ENCODE results near the gene PEAK3. TPM values are rescaled to one million over a fixed set of nuclear protein-coding genes. Genes with fewer than 3 reads are reported as not detected.

The PEAK3 gene
- total RNA-seq, 1 donor from 2014 or later: 0.87 TPM

DNA sequence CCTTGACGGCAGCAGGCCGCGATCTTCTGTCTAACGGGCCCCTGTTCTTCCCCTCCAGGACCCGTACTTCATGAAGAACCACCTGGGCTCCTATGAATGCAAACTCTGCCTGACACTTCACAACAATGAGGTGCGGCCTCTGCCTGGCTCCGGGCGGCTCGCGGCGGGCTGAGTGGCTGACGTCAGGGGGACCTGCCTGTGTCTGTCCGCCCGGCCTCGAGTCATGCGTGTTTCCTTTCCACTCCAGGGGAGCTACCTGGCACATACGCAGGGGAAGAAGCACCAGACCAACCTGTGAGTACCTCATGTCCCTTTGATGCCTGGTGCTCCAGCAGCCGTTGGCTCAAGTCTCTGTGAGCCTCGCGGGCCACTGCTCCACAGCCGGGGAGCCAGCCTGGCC lies 37.5 kb downstream of the PEAK3 start:
- intact Hi-C loops (cut with micrococcal nuclease): no loop called here
- ATAC-seq (no peak), DNase-seq (no peak)

DNA sequence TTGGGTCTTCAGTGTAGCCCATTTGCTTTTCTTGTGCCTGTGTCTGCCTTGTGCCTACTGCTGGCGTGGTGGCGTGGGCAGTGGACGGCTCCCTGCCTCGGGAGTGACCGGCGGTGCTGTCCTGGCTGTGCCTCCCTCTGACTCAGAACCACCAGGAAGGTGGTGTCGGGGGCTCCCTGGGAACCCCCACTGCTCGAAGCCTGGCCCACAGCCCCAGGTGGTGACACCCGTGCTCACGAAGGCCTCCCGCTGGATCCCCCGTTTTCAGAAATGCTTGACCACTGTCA lies 37.9 kb downstream of the PEAK3 start:
- no peak for ATAC-seq
- intact Hi-C loops (cut with micrococcal nuclease): no loop called here
- no peak for DNase-seq

DNA sequence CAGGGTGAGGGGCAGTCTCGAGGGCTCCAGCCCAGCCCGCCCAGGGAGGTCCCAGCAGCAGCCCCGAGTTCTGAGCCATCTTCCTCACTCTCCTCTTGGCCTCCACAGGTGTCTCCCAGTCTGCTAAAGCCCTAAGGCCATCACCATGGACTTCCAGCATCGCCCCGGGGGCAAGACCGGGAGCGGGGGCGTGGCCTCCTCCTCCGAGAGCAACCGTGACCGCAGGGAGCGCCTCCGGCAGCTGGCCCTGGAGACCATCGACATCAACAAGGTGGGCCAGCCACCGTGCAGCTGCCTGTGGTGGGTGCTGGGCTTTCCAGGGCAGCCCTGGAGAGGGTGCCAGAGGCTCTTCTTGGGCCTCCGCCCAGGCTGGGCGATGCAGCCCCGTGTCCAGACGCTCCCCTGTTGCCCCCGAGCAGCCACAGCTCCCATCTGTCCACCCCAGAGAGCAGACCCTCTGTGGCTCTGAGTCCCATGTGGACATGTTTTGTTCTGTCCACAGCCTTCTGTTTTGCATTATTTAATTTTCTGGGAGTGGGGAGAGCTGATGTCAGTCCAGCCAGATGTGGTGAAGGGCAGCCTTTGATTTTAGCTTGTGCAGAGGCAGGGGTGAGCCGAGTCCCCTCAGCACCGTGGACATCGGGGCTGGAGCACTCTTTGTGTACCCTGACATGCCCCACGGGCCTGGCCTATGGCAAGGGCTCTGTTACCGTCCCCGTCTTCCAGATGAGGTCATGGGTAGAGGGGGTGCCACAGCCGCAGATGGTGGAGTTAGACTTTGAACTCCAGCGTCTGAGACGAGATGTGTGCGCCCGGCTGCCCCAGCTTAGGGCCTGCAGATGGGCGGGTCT lies 38.5 kb downstream of the PEAK3 start:
- intact Hi-C loops (cut with micrococcal nuclease): no loop called here
- DNase-seq (no peak), ATAC-seq (no peak)

DNA sequence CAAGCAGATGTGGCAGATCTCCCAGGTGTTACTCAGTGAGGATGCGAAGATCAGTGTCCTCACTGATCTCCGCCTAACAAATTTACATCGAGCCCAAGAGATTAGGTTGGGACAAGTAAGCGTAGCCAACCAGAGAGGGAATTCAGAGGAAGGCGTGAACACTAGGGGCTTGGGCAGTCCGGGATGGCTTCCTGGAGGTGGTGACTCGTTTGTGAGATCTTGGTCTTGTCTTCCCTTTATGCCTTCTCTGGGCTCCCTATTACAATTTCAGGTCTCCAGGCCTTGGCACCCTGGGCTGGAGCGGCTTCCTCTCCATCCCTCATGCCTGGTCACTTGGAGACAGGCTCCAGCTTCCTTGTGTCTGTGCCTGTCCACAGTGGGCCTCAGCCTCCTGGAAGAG lies 39.2 kb downstream of the PEAK3 start:
- DNase-seq (no peak), ATAC-seq (no peak)
- intact Hi-C loops (cut with micrococcal nuclease): no loop called here

DNA sequence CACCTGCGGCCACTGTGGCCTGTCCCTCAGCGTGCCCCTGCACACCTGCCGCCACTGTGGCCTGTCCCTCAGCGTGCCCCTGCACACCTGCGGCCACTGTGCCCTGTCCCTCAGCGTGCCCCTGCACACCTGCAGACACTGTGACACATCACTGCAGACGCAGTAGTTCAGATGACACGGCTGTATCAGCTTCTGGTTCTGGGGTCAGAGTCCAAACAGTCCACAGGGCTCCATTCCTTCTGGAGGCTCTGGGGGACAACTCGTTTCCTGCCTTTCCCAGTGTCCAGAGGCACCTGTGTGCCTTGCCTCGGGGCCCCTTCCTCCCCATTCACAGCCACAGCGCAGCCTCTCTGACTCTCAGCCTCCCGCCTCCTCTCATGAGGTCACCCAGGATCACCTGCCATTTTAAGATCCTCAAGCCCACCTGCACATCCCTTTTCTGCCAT lies 39.9 kb downstream of the PEAK3 start:
- intact Hi-C loops (cut with micrococcal nuclease): no loop called here
- no peak for ATAC-seq
- DNase-seq: no peak

DNA sequence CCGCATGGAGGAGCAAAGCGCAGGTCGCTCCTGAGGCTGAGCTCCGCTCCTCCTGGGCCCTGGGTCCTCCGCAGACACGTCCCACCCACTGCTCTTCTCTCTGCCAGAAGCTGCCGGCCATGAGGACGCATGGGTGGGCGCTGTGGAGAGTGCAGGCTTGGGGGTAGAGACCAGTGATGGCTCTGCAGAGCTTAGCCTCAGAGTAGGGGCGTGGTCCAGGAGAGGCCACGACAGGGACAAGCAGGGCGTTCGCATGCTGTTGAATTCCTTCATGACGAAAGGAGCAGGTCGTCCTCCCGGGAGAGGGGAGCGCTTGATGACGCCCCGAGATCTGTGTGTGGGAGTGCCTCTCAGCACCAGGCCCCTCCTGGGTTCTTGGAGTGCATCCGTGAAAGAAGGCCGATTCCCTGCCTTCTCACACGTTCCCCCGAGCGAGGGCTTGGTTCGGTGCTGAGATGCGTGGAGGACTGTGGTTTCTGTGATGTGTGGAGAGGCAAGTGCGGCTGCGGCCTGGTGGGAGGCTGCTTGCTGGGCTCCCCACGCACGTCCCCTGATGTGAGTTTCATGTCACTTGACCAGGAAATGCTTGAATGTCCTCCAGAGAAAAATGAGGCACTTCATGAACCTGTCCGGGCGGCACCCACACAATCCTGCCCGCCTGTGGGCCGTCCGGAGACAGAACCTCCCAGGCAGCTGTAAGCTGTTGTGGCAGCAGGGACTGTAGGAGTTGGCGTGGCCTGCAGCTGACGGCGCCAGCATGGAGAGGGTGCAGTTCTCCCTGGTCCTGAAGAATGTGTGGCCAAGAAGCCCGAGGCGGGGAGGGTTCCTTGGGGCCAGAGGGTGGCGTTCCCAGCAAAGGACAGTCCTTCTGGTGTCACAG lies 40.9 kb downstream of the PEAK3 start:
- DNase-seq (no peak), ATAC-seq (no peak)
- intact Hi-C loops (cut with micrococcal nuclease): no loop called here

DNA sequence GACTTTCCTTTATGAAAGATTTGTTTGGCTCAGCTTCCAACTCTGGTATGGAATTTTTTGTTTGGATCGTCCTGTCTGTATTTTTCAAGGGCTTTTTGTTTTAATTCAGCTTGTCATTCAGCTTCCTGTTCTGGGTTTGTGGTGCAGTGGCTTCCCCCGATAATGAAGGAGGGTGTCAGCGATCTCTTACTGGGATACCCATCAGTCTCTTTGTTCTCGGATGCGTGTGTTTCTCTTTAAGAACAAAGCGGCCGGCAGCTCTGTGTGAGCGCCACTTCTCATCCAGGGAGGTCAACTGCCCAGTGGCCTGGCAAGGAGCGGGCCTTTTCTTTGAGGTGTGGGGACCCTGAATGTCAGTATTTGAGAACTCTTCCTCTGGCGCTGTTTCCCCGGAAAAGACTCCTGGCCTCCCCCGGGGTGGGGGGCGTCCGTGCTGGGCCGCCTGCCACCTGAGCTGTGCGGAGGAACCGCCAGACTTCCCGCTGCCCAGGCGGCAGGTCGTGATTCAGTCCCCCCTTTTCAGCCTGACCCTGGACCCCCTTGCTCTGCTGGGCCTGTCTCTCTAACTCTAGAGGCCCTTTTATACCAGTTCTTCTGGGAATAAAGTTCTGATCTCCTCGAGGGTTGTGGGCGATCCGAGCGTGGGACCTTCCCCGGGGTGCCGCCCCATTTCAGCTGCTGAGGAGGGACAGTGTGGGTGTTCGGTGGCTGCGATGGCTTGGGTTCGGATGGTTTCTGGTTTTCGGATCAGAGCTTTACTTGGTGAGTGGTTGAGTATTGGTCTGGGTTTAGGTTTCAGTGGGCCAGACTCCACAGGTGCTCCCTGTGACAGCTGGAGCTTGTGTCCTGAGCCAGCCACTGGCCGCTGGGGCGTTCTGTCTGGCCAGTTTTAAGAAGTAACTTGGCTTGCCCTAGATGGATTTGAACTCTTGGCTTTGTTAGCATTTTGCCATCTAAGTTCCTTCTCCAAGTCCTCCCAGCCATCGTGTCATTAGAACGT lies 41.9 kb downstream of the PEAK3 start:
- DNase-seq (no peak), ATAC-seq (no peak)
- intact Hi-C loops (cut with micrococcal nuclease): no loop called here

DNA sequence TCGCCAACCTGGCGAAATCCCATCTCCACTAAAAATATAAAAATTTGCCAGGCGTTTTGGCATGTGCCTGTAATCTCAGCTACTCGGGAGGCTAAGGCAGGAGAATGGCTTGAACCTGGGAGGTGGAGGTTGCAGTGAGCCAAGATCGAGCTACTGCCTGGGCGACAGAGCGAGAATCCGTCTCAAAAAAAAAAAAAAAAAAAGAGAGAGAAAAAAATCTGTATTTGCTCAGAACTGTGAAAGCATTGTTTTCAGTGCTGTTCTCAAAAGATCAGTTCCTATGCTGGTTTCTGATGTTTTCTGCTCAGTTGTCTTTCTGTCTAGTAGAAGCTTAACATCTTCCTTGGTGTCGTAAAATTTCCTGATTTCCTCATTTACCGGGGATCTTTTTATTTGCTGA lies 42.8 kb downstream of the PEAK3 start:
- ATAC-seq: no peak
- intact Hi-C loops (cut with micrococcal nuclease): no loop called here
- DNase-seq: no peak

DNA sequence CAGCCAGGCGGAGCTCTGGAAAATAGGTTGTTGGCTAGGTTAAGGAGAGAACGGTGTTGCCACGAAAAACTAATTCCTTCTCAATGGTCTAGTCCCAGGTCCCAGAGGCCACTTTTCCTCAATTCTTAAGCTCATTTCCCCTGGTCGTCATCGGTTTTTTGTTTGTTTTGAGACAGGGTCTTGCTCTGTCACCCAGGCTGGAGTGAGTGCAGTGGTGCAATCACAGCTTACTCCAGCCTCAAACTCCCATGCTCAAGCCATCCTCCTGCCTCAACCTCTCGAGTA lies 44.2 kb downstream of the PEAK3 start:
- no peak for DNase-seq
- ATAC-seq: no peak
- intact Hi-C loops (cut with micrococcal nuclease): no loop called here

DNA sequence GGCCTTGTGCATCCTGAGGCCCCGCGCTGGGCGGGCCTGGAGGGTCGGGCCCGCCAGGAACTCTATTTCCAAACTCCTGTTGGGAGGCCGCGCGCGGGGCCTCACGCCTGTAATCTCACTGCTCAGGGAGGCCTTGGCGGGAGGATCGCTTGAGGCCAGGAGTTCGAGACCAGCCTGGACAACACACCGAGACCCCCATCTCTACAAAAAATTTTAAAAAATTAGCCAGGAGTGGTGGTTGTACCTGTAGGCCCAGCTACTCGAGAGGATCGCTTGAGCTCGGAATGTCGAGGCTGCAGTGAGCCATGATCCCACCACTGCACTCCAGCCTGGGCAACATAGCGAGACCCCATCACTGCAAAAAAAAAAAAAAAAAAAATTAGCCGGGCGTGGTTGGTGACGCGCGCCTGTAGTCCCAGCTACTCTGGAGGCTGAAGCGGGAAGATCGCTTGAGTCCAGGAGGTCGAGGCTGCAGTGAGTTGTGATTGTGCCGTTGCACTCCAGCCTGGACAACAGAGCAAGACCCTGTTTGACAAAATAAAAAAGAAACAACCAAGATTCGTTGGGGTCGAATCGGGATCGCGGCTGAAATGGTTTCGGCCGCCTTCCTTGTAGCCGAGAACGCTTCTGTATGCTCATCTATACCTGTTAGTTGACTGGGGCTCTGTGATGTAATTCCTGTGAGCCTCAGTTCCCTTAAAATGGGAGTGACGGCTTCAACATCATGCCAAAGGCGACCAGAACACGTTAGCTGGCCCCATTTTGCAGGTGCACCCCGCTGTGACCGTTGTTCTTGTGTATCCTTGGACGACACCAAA lies 44.7 kb downstream of the PEAK3 start:
- no peak for ATAC-seq
- intact Hi-C loops (cut with micrococcal nuclease): no loop called here
- no peak for DNase-seq

DNA sequence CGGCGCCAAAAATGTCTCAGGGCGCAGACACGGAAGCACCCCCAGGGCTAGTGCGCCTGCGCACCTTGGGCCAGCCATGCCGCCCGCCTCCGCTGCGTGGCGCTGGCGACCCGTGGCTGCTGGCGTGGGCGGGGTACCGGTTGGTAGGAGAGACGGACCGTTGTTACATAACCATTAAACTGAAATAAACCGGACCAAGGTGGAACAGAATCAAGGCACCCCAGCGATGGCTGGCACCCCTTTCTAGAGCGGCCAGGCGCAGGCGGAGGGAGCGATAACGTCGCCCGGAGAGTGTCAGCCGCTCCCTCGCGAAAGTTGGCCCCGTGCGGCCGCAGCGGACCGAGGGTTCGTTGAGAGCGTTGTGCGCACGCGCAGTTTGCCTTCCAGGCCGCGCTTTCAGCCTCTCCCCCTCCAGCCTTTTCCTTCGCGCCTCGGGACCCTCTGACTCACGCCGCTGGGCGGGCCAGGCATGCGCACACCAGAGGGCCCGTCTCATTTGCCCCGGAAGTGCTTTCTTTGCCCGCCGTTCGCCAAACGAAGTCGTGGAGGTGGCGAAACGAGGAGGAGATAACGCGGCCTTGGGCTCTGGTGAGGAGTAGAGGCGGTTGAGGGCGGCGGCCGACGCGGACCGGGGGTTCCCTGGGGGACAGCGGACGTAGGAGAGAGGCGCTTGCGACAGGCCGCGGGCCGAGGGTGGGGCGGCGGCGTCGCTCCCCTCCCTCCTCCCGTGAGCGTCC lies 45.5 kb downstream of the PEAK3 start, which contains the start of the genes PLEKHJ1 and SF3A2:
TSS of gene PLEKHJ1 (minus strand) at position 16 of the 737 bp plus-strand sequence. CDS start 81 bp downstream, outside the sequence.
TSS of gene SF3A2 (plus strand) at position 511 of the 737 bp plus-strand sequence. CDS start 6,595 bp downstream, outside the sequence.
- peak; percentile 98 for DNase-seq
- peak; percentile 93 for ATAC-seq
- intact Hi-C loops (cut with micrococcal nuclease): no loop called here

DNA sequence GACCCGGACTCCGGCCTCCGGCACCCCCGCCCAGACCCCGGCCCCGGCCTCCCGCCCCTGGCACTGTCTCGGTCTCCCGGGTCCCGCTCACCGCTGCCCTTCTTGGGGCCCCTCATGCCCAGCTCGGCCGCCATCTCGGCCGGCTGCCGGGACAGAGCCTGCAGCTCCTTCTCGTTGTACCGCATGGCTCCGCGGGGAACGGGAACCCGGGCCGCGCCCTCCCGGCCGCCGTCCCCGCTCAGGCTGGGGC lies 46.0 kb downstream of the PEAK3 start:
- intact Hi-C loops (cut with micrococcal nuclease): no loop called here
- DNase-seq (no peak), ATAC-seq (no peak)

DNA sequence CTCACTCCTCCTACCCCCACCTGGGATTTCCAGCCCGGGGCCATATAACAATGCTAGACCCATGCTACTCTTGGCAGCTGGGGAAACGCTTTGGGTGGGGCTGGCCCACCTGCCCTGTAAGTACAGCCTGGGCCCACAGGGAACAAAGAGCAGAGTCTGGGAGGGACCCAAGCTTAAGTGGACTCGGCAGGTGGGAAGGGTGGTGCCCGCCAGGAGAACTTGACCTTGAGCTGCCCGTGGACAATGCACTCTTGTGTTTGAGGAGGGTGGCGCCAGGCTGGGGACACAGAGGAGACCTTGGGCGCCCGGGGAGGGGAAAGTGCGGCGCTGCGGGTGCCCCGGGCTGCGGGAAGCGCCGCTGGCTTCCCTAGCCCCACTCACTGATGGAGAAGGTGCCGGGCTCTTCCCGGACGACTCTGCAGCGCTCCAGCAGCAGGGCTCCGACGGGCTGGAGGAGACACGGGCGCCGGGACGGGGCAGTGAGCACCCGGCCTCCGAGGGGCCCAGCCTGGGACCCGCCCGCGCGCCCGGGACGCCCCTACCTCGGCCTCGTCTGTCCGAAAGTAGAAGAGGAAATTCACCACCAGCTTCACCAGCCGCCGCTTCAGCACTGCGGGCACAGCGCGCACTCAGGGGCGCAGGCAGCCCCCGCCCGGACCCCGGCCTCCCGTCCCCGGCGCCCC lies 46.5 kb downstream of the PEAK3 start:
- ATAC-seq (peak; percentile 19), DNase-seq (peak; percentile 65)
- intact Hi-C loops (cut with micrococcal nuclease): no loop called here

DNA sequence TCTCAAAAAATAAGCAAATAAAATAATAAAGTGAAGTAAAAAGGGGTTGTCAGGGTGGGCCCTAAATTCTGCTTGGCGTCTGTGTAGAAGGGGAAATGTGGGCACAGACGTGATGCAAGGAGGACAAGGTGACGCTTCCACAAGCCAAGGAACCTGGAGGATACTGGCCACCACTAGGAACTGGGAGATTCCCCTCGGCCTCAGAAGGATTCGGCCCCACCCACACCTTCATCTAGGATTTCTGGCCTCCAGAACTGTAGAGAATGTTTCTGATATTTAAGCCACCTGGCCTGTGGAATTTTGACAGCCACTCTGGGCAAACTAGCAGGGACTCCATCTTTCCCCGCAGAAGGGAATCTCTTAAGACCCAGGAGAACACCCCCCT lies 47.0 kb downstream of the PEAK3 start:
- ATAC-seq: no peak
- intact Hi-C loops (cut with micrococcal nuclease): no loop called here
- DNase-seq: no peak

DNA sequence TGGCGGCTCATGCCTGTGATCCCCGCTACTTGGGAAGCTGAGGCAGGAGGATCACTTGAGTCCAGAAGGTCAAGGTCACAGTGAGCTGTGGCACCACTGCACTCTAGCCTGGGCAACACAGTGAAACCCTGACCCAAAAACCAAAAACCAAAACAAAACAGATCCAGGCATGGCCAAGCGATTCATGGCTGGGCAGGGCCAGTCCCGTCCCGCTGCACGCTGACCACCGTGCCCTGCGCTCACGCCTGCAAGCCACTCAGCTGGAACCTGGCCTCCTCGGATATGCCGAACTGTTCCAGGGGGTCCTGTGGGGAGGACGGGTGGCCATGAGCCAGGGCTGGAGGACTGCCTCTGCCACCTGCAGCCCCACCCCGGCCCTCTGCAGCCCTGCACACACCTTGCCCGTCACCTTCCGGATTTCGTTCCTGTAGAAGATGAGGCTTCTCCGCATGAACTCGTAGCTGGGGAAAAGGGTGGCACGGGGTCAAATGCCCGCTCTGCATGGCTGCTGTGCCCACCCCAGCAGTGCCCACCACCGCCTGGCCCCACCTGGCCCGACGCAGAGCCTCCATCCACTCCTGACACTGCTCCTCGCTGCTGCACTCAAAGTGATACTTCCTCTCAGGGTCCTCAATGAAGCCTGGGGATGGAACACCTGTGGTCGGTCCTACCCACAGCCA lies 48.2 kb downstream of the PEAK3 start:
- DNase-seq: no peak
- no peak for ATAC-seq
- intact Hi-C loops (cut with micrococcal nuclease): no loop called here

DNA sequence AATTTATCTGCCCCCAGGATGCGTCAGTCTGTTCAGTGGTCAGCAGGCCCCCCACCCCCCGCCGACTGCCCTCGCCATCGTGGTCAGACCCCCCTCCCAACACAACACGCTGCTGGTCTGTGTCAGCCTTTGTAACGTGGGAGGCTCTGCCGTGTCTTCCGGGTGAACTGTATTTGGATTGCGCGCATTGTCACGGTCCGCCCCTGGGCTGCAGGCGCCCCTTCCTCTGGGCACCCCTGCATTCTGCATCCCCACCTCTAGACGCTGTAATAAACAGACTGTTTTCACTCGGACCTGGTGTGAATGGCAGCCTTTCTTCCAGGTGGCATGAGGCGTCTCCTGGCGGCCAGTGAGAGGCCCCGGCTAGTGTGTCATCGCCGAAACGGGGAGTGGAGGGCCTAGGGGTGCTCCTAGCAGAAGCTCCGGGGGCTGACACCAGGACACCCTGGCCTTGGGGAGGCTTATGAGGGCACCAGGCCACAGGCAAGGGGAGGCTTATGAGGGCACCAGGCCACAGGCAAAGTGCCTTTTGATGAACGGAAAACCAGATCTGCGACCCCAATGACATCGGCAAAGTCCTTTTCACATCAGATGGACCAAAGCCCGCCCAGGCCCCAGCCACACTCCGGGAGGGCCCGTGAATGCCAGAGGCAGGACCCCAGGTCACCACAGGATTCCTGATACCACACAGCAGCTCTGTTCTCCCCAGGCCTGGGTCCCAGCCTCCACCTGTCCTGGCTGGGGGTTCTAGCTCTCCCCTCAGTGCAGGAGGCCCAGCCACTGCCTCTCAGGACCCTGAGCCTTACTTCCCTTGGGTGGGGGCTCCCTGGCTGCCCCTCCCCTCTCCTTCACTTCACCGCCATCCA lies 49.5 kb downstream of the PEAK3 start:
- intact Hi-C loops (cut with micrococcal nuclease): no loop called here
- no peak for ATAC-seq

More for the DNA sequence above, 49.5 kb downstream of the PEAK3 start:
- DNase-seq: no peak

All from left ventricle myocardium superior (tissue), 1 donor.